HG03064 (cell line): ENCODE measurements around the gene CALHM2.

Source experiments
- ATAC-seq: cut with Tn5 transposase; IDR thresholded peaks from one replicate; pipeline ENCODE4 v1.9.1; 2021; ENCODE audit warnings: low read depth; ENCODE audit not compliant: unreplicated experiment

CALHM2 gene

GRCh38 chr10:103452506-103453230 lies 498 bp upstream of the CALHM2 start:
- ATAC-seq: no peak

- no peak for ATAC-seq
These were observed 918 bp downstream of the CALHM2 start for GRCh38 chr10:103451091-103451813.

GRCh38 chr10:103450201-103450695 lies 1.9 kb downstream of the CALHM2 start:
- no peak for ATAC-seq

GRCh38 chr10:103449208-103450144 lies 2.7 kb downstream of the CALHM2 start:
- no peak for ATAC-seq

- ATAC-seq: no peak
These were observed 3.4 kb downstream of the CALHM2 start for GRCh38 chr10:103448746-103449145.

GRCh38 chr10:103447187-103447586 lies 5.0 kb downstream of the CALHM2 start:
- no peak for ATAC-seq

GRCh38 chr10:103445767-103446567 lies 6.2 kb downstream of the CALHM2 start:
- ATAC-seq: no peak

- no peak for ATAC-seq
These were observed 6.8 kb downstream of the CALHM2 start for GRCh38 chr10:103445366-103445765.

GRCh38 chr10:103444478-103444877 lies 7.7 kb downstream of the CALHM2 start:
- ATAC-seq: no peak

- ATAC-seq: no peak
These were observed 8.5 kb downstream of the CALHM2 start for GRCh38 chr10:103443475-103444185.

- ATAC-seq: no peak
These were observed 10.1 kb downstream of the CALHM2 start for GRCh38 chr10:103442031-103442461.

GRCh38 chr10:103441611-103442010 lies 10.6 kb downstream of the CALHM2 start:
- ATAC-seq: no peak

GRCh38 chr10:103441206-103441605 lies 11.0 kb downstream of the CALHM2 start:
- no peak for ATAC-seq

GRCh38 chr10:103440416-103440815 lies 11.8 kb downstream of the CALHM2 start:
- ATAC-seq: no peak

- ATAC-seq: no peak
These were observed 12.4 kb downstream of the CALHM2 start for GRCh38 chr10:103439776-103440175.

GRCh38 chr10:103433858-103434257 lies 18.3 kb downstream of the CALHM2 start:
- ATAC-seq: no peak

- no peak for ATAC-seq
These were observed 20.3 kb downstream of the CALHM2 start for GRCh38 chr10:103431902-103432301.

GRCh38 chr10:103429647-103430046 lies 22.5 kb downstream of the CALHM2 start:
- no peak for ATAC-seq

GRCh38 chr10:103428989-103429643 lies 23.1 kb downstream of the CALHM2 start:
- no peak for ATAC-seq
